ENCODE data around the gene CIPC. TPM values are rescaled to one million over a fixed set of nuclear protein-coding genes. Genes with fewer than 3 reads are reported as not detected.
A peak's percentile ranks its signal among the peaks of the same experiment; 100 is the strongest.

The CIPC gene
- total RNA-seq, 1 experiment from 2014 or later = 20.6 TPM

DNA sequence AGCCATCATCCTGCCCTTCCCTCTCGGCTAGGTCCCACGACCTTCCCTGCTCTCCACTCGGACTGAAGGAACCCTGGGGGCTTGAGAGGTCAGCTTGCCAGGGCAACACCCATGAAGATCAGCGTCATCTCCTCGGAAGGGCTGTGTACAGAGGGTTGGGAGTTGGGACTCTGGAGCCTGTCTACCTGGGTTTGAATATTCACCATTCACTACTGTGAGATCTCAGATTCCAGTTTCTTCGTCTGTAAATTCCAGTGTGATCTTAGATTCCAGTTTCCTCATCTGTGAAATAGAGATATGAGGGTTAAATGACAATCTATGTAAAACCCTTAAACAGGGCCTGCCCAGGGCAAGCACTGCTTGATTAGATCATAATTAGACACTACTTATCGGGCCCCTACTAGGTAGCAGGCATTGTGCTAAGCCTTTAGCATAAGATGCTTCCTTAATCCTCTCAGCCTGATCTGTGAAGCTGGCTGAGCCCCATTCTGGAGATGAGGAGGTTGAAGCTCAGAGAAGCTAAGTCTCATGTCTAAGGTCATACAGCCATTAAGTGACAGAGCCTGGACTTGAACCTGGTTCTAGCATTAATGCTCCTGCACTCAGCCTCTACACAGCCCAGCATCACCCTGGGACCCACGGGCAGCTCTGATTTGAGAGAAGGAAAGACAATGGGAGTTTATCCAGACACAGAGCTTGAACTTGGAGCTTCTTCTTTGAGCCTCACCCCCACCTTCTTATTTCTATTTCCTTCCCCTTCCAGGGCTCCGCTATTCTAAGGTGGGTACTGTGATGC, 44.1 kb downstream of the CIPC start:
- POLR2A ChIA-PET = no interaction called here

More for the DNA sequence above, 44.1 kb downstream of the CIPC start:
- Histone ChIP-seq H3K36me3 (ENCODE audit: control insufficient read depth in 1 of 2, insufficient read depth in 2 of 2, low read length in 2 of 2) (no peaks in the 10 kb centered on the region), H3K9me2 (ENCODE audit: insufficient read depth) (no peaks in the 10 kb centered on the region), H3K9ac (ENCODE audit: low read length) (no peak overlapping the region), H2AFZ (ENCODE audit: low read depth, low read length, poor library complexity, severe bottlenecking) (no peak overlapping the region), H4K20me1 (ENCODE audit: insufficient read depth) (no peaks in the 10 kb centered on the region), H3K4me2 (ENCODE audit: low read length) (peak overlapping the region; percentile 81), H3K4me1 (ENCODE audit: control insufficient read depth in 1 of 2, insufficient read depth in 2 of 2, low read length in 2 of 2) (peaks cover 7 to 21% of the 10 kb centered on the region in 2 experiments; a peak in 3 of 4 replicates), H3K27ac (ENCODE audit: low read depth, low read length) (no peak overlapping the region), H3K9me3 (ENCODE audit: control insufficient read depth in 1 of 2, insufficient read depth in 1 of 2, low read depth in 1 of 2, low read length in 2 of 2) (no peaks in the 10 kb centered on the region), H3K4me3 (replicated peaks in 1 of 2; ENCODE audit: low read depth in 1 of 2, low read length in 2 of 2) (no peak overlapping the region), H3K27me3 (ENCODE audit: insufficient read depth, low read length) (peaks cover 13% of the 10 kb centered on the region; the same call in 1 of the 2 replicates), H3K79me2 (ENCODE audit: insufficient read depth, low read length) (no peaks in the 10 kb centered on the region)
- no TSS peak for BruUV-seq (replicated peaks)
- intact Hi-C loops (cut with micrococcal nuclease) = no loop called here
- TF ChIP-seq EZH2 (IDR thresholded peaks at IDR 0.05) = no peak
- TF ChIP-seq POLR2A (IDR thresholded peaks at IDR 0.05; ENCODE audit: borderline replicate concordance, extremely low read depth, insufficient read depth, insufficient read length) = no peak
- no peak for TF ChIP-seq EZH2phosphoT487 (IDR thresholded peaks at IDR 0.05; ENCODE audit: borderline replicate concordance)
- TF ChIP-seq CEBPB (IDR thresholded peaks at IDR 0.05; ENCODE audit: low read depth) = no peak
- TF ChIP-seq, protein P1, sequence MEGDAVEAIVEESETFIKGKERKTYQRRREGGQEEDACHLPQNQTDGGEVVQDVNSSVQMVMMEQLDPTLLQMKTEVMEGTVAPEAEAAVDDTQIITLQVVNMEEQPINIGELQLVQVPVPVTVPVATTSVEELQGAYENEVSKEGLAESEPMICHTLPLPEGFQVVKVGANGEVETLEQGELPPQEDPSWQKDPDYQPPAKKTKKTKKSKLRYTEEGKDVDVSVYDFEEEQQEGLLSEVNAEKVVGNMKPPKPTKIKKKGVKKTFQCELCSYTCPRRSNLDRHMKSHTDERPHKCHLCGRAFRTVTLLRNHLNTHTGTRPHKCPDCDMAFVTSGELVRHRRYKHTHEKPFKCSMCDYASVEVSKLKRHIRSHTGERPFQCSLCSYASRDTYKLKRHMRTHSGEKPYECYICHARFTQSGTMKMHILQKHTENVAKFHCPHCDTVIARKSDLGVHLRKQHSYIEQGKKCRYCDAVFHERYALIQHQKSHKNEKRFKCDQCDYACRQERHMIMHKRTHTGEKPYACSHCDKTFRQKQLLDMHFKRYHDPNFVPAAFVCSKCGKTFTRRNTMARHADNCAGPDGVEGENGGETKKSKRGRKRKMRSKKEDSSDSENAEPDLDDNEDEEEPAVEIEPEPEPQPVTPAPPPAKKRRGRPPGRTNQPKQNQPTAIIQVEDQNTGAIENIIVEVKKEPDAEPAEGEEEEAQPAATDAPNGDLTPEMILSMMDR (IDR thresholded peaks at IDR 0.05 in 2 of 3, conservative IDR thresholded peaks at IDR 0.05 in 1 of 3; ENCODE audit: borderline replicate concordance in 1 of 3, insufficient read depth in 1 of 3, low read depth in 2 of 3, low read length in 2 of 3) = no peak
- no peak for TF ChIP-seq YY1 (IDR thresholded peaks at IDR 0.05; ENCODE audit: extremely low read depth, insufficient replicate concordance, low read depth, low read length)
- no peak for TF ChIP-seq ZNF274 (IDR thresholded peaks at IDR 0.05; ENCODE audit: low read depth, low read length)
- TF ChIP-seq, protein P2, sequence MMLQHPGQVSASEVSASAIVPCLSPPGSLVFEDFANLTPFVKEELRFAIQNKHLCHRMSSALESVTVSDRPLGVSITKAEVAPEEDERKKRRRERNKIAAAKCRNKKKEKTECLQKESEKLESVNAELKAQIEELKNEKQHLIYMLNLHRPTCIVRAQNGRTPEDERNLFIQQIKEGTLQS (IDR thresholded peaks at IDR 0.05) = no peak
- no peak for TF ChIP-seq SRF (IDR thresholded peaks at IDR 0.05; ENCODE audit: low read depth)
- no peak for TF ChIP-seq ELF1 (IDR thresholded peaks at IDR 0.05; ENCODE audit: borderline replicate concordance, low read depth)
- TF ChIP-seq CBX3 (IDR thresholded peaks at IDR 0.05; ENCODE audit: low read depth) = no peak
- TF ChIP-seq, protein P3, sequence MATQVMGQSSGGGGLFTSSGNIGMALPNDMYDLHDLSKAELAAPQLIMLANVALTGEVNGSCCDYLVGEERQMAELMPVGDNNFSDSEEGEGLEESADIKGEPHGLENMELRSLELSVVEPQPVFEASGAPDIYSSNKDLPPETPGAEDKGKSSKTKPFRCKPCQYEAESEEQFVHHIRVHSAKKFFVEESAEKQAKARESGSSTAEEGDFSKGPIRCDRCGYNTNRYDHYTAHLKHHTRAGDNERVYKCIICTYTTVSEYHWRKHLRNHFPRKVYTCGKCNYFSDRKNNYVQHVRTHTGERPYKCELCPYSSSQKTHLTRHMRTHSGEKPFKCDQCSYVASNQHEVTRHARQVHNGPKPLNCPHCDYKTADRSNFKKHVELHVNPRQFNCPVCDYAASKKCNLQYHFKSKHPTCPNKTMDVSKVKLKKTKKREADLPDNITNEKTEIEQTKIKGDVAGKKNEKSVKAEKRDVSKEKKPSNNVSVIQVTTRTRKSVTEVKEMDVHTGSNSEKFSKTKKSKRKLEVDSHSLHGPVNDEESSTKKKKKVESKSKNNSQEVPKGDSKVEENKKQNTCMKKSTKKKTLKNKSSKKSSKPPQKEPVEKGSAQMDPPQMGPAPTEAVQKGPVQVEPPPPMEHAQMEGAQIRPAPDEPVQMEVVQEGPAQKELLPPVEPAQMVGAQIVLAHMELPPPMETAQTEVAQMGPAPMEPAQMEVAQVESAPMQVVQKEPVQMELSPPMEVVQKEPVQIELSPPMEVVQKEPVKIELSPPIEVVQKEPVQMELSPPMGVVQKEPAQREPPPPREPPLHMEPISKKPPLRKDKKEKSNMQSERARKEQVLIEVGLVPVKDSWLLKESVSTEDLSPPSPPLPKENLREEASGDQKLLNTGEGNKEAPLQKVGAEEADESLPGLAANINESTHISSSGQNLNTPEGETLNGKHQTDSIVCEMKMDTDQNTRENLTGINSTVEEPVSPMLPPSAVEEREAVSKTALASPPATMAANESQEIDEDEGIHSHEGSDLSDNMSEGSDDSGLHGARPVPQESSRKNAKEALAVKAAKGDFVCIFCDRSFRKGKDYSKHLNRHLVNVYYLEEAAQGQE (IDR thresholded peaks at IDR 0.05; ENCODE audit: low read depth) = no peak
- TF ChIP-seq POLR2AphosphoS5 (IDR thresholded peaks at IDR 0.05; ENCODE audit: low read depth, low read length) = no peak
- no peak for TF ChIP-seq SIN3A (IDR thresholded peaks at IDR 0.05; ENCODE audit: low read depth)
- CTCF ChIA-PET = interaction anchor here (0.9 to 2.1 kb wide), 2 partner anchors 9 to 19 kb away, joined by 3 to 10 read pairs; no protein-coding TSS in a partner anchor
- ATAC-seq (no peak), DNase-seq (ENCODE audit: low read depth, low spot score) (no peak)
- RAD21 ChIA-PET (ENCODE audit: low non-redundant PET in 1 of 2, low total read pairs in 2 of 2, uncharacterized antibody in 2 of 2, unreplicated experiment in 2 of 2) = no interaction called here
